SU-DHL-6 (cell line): ENCODE results near the gene PPP1R14B.

ENCODE experiments used
- H2AFZ ChIP-seq: fragments of 200-600 bp; sonication (generic); 2 replicates; pipeline ENCODE4 v1.6.1; 2014; ENCODE audit warnings: low read depth, mild to moderate bottlenecking, moderate library complexity, mixed read lengths, antibody characterized with exemption, low read length; ENCODE audit not compliant: severe bottlenecking
- H3F3A ChIP-seq: fragments of 200-600 bp; shearing (Covaris generic); 2 replicates; pipeline ENCODE4 v1.6.0; 2016; ENCODE audit warnings: antibody characterized with exemption, mild to moderate bottlenecking; ENCODE audit not compliant: insufficient read depth
- H3K27ac ChIP-seq: fragments of 200-600 bp; sonication (generic); 2 replicates; pipeline ENCODE4 v1.5.1; 2016; ENCODE audit warnings: low read depth, mild to moderate bottlenecking, low read length, moderate library complexity, mixed read lengths
- H3K27me3 ChIP-seq: fragments of 200-600 bp; sonication (generic), shearing (Covaris generic); 2 replicates; pipeline ENCODE4 v1.6.0; 2014; ENCODE audit warnings: mild to moderate bottlenecking, low read length
- H3K36me3 ChIP-seq: fragments of 200-600 bp; sonication (generic); 2 replicates; pipeline ENCODE4 v1.6.1; 2014; ENCODE audit warnings: mild to moderate bottlenecking, low read length, mixed read lengths
- H3K4me2 ChIP-seq: fragments of 300-600, 200-600 bp; shearing (Covaris generic), sonication (generic); 2 replicates; pipeline ENCODE4 v1.6.0; 2014; ENCODE audit warnings: low read length, low read depth, mild to moderate bottlenecking; ENCODE audit not compliant: poor library complexity, severe bottlenecking
- H3K4me3 ChIP-seq: fragments of 200-600 bp; sonication (generic); 2 replicates; pipeline ENCODE4 v1.5.1; 2014; ENCODE audit warnings: antibody characterized with exemption, low read length, mild to moderate bottlenecking, mixed read lengths; ENCODE audit not compliant: insufficient read depth, poor library complexity, severe bottlenecking
- H3K79me2 ChIP-seq: fragments of 200-600 bp; sonication (generic); 2 replicates; pipeline ENCODE4 v1.6.1; 2014; ENCODE audit warnings: mild to moderate bottlenecking, low read length, moderate library complexity; ENCODE audit not compliant: insufficient read depth
- H3K9ac ChIP-seq: fragments of 200-600 bp; sonication (generic); 2 replicates; pipeline ENCODE4 v1.7.0; 2014; ENCODE audit warnings: mild to moderate bottlenecking, low read length
- H3K9me2 ChIP-seq: fragments of 200-600 bp; sonication (generic); replicated peaks from 2 replicates; pipeline ENCODE4 v1.6.1; 2014; ENCODE audit warnings: low read length; ENCODE audit not compliant: insufficient read depth
- H3K9me3 ChIP-seq: fragments of 200-600 bp; sonication (generic); 2 replicates; pipeline ENCODE4 v1.6.1; 2014; ENCODE audit warnings: low read length, mixed read lengths; ENCODE audit not compliant: insufficient read depth
- H4K20me1 ChIP-seq: fragments of 200-600 bp; sonication (generic); 2 replicates; pipeline ENCODE4 v1.6.1; 2014; ENCODE audit warnings: low read depth, mild to moderate bottlenecking, antibody characterized with exemption, low read length, moderate library complexity, mixed read lengths
- CTCF ChIP-seq: fragments of 200-600 bp; sonication (generic); IDR thresholded peaks from one replicate; pipeline ENCODE4 v1.5.1; 2017; ENCODE audit warnings: antibody characterized with exemption, mild to moderate bottlenecking, low read length, moderate library complexity; ENCODE audit not compliant: insufficient read depth, poor library complexity, severe bottlenecking
- EZH2phosphoT487 ChIP-seq: fragments of 200-600 bp; sonication (generic), shearing (Covaris generic); conservative IDR thresholded peaks from 2 replicates; pipeline ENCODE4 v1.6.1; 2018; ENCODE audit warnings: mild to moderate bottlenecking, antibody characterized with exemption, low read length, moderate library complexity, mixed read lengths

The PPP1R14B gene

DNA sequence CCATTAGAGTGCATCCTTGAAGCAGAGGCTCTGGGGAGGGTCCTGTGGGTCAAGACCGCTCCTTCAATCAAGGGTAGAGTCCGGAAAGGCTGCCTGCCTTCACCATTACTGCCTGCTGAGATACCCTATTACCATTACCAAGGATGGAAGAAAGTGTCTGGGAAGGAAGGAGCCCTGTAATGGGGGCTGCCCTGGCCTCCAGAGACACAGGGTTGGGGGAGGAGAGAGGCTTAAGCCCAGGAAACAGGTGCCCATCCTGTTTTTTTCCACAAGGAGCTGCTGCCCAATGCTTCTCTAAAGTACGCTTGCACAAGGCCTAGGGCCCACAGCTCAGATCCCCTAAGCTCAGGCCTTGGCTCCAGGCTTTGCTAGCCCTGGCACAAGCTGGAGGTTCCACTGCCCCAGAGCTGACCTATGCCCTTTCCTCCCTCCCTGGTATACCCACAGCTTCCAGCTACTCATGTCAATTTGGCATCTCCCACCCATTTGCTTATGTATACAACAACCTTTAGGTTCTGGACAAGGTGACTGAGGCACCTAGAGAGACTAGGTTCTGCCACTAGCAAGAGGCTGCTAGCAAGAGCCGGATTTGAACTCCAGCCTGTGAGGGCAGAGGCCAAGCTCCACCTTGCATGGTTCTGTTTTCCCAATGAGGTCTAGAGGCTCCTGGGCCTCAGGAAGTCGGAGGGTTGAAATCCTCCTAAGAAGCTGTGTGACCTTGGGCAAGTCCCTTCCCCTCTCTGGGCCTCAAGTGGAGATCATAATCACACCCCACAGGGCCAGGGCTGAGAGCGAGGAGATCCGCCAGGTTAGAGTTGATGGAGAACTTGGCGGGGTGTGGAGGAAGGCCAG, 3.0 kb upstream of the PPP1R14B start:
- Histone ChIP-seq H3K9me2 (no peaks in the 10 kb centered on the region), H3K79me2 (peaks cover 23% of the 10 kb centered on the region), H3F3A (peaks cover 26% of the 10 kb centered on the region), H3K27ac (no peak overlapping the region), H2AFZ (no peak overlapping the region), H3K36me3 (no peaks in the 10 kb centered on the region), H3K9ac (no peak overlapping the region), H3K4me2 (no peak overlapping the region), H4K20me1 (no peaks in the 10 kb centered on the region), H3K4me3 (no peak overlapping the region), H3K9me3 (no peaks in the 10 kb centered on the region), H3K27me3 (no peaks in the 10 kb centered on the region)
- TF ChIP-seq EZH2phosphoT487, result no peak
- TF ChIP-seq CTCF, result no peak

GRCh38 chr11:64249038-64249437, 2.3 kb upstream of the PPP1R14B start:
- Histone ChIP-seq H3F3A (peaks cover 31% of the 10 kb centered on the region), H3K36me3 (no peaks in the 10 kb centered on the region), H3K27ac (no peak overlapping the region), H4K20me1 (no peaks in the 10 kb centered on the region), H3K9me3 (no peaks in the 10 kb centered on the region), H3K79me2 (peaks cover 24% of the 10 kb centered on the region), H3K27me3 (no peaks in the 10 kb centered on the region), H3K9me2 (no peaks in the 10 kb centered on the region), H2AFZ (no peak overlapping the region), H3K4me3 (no peak overlapping the region), H3K9ac (no peak overlapping the region), H3K4me2 (no peak overlapping the region)
- no peak for TF ChIP-seq EZH2phosphoT487
- TF ChIP-seq CTCF, result no peak

DNA sequence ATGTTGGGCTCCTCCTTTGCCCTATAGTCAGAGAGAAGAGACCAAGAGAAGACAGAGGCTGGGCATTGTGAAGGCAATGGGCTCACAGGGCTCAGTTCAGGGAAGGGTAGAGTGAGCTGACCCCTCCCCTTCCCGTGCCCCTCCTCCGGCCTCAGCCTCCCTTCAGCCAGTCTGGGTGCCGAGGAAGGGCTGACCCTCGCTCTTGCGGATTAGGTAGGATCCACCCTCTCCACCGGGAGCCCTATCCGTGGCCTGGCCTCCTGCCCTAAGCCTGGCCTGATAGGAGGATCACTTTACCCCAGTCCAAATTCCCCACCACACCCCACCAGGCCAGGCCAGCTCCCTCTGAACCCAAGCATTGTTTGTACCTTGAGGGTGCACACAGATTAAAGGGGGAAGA, 1.8 kb upstream of the PPP1R14B start:
- no peak overlapping the region for H2AFZ ChIP-seq
- H3K79me2 ChIP-seq, result peaks cover 24% of the 10 kb centered on the region
- TF ChIP-seq CTCF (no peak), EZH2phosphoT487 (no peak)
- no peaks in the 10 kb centered on the region for H3K9me2 ChIP-seq
- no peaks in the 10 kb centered on the region for H3K27me3 ChIP-seq
- H3K9ac ChIP-seq, result no peak overlapping the region
- no peak overlapping the region for H3K4me2 ChIP-seq
- no peaks in the 10 kb centered on the region for H3K9me3 ChIP-seq
- H3K4me3 ChIP-seq, result no peak overlapping the region
- peaks cover 36% of the 10 kb centered on the region for H3F3A ChIP-seq
- no peaks in the 10 kb centered on the region for H3K36me3 ChIP-seq
- no peak overlapping the region for H3K27ac ChIP-seq
- H4K20me1 ChIP-seq, result no peaks in the 10 kb centered on the region
